Measurements from ENCODE around the gene SRI. TPM values are rescaled to one million over a fixed set of nuclear protein-coding genes. Genes with fewer than 3 reads are reported as not detected.
"Not testable (repeated sequence)": the region's sequence is repeated elsewhere in the genome, so short reads cannot be mapped to it uniquely, and the experiment has no call there.

Gene SRI, protein sequence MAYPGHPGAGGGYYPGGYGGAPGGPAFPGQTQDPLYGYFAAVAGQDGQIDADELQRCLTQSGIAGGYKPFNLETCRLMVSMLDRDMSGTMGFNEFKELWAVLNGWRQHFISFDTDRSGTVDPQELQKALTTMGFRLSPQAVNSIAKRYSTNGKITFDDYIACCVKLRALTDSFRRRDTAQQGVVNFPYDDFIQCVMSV
- total RNA-seq (2014; rRNA removed; shearing (Covaris generic)): 70.7 and 94.8 TPM in 2 replicates

DNA sequence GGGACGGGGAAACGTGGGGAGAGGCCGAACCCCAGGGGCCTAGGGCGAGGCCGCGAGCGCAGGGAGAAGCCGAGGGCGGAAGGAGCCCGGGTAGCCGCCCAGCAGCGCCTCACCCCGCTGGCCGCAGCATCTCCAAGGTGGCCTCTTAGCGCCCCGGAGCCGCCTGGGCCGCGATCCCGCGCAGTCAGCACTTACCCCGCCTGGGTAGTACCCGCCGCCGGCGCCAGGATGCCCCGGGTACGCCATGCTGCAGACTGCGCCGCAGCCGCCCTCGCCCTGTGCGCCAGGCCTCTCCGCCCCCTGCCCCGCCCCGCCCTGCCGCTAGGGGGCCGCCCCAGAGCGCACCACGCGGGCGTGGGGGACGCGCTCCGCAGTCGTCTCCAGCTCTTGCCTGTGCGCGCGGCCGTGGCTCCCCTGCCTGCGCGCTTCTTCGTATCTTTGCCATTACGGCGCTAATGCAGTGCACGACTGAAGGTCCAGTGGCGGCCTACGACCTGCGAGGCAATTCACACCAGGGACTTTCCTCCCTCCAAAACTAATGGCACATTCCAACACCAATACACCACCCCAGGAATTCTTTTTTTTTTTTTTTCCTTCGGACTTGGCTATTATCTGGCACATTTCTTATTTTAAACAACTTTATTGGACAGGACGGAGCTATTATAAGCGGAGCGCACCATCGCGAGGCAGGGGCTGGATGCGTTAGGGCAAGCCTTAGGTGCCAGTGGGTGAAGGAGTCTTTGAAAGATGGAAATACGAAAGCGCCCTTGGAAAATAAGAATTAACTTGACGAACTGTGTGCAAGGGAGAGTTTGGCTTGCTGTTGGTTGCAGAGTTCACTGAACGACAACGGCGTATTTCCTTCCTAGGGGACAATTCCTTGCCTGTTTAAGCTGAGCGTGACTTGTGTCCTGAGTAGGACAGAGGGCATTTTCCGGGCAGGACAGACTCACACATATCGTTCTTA is at the start of gene SRI:
Gene SRI (minus strand): TSS at position 258 of the 967 bp plus-strand sequence. CDS start 12 bp downstream, at position 246.
- DNase-seq (ENCODE audit: low read depth): peak; percentile 90

DNA sequence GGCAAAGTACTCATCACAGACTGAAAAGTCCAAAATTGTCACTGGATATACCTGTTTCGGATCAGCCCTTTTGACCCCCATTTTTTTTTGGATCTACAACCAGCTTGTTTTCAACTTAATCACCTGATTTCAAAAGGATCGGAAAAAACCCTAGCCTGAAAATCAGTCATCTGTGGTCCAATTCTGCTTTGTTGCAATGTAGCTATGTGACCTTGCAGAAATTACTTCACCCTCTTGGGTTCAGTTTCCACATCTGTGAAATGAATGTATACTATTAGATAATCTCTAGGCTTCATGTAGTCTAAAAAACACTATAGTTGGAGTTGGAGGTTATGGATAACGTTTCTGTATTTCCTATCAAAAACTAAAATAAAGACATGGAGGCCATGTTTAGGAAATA is 49.7 kb upstream of the SRI start:
- no peak for DNase-seq (ENCODE audit: low read depth)

DNA sequence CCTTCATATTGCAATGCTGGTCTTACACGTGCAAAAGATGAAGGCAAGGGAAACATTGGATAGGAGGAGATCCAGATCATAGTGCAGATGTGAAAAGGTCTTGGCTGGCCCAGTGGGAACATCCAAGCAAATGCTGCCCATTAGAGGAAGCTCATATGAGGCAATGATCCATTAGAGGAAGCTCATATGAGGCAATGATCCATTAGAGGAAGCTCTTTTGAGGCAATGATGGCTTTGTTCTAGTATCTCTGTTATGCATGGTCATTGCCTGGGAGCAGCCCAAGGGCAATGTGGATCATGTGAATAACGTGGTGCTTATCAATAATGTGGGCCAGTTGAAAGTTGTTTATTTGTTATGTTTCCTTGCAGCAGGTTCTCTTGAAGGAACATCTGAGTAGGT is 49.0 kb upstream of the SRI start:
- no peak for DNase-seq (ENCODE audit: low read depth)

DNA sequence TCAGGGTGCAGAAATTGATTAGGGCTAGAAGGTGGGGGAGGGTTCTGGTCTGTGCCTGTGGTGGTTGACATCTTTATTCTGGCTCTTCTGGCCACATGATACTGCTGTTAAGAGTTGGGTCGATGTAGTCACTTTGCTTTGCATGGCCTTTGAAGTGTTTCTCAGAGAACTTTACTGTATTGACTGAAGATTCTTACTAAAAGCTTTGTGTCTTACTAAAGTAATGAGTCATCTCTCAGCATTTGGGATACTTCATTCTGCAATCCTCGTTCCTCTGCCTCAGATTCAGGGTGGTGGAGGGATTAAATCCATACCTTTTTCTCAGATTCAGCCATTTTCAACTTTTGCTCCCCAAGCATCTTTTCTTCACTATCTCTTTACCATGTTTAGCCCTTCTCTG is 48.2 kb upstream of the SRI start:
- no peak for DNase-seq (ENCODE audit: low read depth)

DNA sequence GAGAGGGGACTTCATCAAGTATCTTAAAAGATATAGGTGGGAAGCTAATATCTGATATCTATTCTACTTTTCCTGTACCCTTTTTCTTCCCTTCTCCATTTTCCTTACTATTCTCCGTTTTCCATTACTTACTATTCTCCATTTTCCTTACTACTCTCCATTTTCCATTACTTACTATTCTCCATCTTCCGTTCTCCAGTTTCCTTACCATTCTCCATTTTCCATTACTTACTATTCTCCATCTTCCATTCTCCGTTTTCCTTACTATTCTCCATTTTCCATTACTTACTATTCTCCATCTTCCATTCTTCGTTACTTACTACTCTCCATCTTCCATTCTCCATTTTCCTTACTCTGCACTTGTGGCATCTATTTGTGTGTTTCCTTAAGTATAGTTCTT is 47.6 kb upstream of the SRI start:
- DNase-seq (ENCODE audit: low read depth): no peak

DNA sequence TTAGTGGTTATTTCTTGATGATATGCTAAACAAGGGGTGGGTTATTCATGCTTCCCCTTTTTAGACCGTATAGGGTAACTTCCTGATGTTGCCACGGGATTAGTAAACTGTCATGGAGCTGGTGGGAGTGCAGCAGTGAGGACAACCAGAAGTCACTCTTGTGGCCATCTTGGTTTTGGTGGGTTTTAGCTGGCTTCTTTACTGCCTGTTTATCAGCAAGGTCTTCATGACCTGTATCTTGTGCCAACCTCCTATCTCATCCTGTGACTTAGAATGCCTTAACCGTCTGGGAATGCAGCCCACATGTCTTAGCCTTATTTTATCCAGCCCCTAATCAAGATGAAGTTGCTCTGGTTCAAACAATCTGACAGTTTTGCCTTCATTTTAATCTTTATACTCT is 45.1 kb upstream of the SRI start:
- peak; percentile 3 for DNase-seq (ENCODE audit: low read depth)

DNA sequence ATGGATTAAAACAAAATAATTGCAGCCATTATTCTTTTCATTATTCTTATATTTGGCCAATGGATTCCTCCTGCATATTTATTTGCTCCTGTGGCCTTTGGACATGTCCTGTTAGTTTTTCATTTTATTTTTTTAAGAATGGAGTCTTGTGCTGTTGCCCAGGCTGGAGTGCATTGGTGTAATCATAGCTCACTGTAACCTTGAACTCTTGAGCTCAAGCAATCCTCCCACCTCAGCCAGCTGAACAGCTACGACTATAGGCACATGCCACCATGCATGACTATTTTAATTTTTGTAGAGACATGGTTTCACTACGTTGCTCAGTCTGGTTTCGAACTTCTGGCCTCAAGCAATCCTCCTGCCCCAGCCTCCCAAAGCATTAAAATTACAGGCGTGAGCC is 42.7 kb upstream of the SRI start:
- DNase-seq (ENCODE audit: low read depth): no peak

DNA sequence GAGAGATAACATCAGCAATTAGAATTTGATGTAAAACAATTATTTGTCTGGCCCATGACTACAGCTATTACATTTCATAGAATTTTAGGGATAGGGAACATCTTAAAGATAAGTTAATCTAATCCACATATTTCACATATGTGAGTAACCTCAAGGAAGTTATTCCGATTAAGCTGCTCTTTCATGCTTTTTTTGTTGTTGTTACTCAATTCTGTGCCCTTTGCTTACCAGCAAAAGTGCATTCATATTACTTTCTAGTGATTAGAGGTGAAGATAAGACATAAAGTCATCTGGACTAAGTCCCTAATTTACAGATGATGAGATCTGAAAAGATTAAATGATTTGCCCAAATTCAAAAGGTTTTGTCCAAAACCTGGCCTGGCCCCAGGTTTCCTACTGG is 40.9 kb upstream of the SRI start:
- DNase-seq (ENCODE audit: low read depth): no peak

DNA sequence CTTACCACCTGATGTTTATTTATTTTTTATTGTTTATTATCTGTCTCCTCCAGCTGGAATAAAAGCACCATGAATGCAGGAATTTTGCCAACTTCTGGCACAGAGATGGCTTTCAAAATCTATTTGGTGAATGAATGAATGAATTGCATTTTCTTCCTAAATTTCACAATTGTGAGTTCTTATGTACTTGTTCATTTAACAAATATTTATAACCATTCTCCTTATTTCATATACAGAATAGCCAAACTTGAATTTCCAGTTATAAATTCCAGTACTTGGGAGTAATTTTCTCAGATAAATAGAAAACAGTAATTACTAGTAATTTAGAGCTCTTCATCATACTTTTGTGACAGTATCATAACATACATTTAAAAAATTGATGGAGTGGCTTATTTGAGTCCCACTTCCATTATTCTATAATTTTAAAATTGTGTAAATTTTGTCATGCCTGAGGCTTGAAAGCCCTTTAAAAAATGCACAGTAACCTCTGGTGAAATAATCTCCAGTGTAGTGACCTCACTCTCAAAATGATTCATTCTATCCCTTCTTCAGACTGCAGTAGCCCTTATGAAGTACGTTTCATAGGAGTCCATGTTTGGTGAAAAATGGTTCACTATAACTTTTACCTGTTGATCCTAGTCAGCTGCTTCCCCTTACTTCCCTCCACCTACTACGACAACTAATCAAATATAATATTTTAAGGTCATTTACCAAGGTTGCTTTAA is 40.0 kb upstream of the SRI start:
- no peak for DNase-seq (ENCODE audit: low read depth)

DNA sequence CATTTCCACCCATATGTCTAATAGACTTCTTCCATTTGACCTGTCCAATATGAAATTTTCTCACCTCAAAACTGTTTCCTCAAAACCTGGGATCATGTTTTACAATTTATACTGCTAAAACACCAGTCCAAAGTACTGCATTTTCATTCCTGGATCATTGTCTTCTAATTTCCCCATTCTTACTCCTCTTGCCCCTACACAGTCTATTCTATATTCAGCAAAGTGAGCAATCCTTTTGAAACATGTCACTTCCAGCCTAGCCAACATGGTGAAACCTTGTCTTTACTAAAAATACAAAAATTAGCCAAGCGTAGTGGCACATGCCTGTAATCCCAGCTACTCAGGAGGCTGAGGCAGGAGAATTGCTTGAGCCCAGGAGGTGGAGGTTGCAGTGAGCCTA is 38.5 kb upstream of the SRI start:
- not testable (repeated sequence) for DNase-seq (ENCODE audit: low read depth)

DNA sequence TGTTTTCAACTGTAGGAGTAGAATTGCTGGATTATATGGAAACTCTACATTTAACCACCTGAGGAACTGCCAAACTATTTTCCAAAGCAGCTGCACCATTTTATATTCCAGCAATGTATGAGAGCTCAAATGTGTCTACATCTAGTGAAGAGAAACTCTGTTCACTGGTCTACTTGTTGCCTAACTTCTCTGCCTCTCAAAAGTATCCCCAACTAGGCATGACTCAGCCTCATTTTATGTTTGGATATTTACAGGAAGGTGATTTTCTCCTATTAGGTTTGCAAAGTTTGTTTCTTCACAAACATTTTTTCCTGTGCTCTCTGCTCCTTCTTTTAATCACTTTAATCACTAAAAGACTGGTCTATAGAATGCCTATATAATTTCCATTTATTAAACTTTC is 37.1 kb upstream of the SRI start:
- DNase-seq (ENCODE audit: low read depth): no peak

DNA sequence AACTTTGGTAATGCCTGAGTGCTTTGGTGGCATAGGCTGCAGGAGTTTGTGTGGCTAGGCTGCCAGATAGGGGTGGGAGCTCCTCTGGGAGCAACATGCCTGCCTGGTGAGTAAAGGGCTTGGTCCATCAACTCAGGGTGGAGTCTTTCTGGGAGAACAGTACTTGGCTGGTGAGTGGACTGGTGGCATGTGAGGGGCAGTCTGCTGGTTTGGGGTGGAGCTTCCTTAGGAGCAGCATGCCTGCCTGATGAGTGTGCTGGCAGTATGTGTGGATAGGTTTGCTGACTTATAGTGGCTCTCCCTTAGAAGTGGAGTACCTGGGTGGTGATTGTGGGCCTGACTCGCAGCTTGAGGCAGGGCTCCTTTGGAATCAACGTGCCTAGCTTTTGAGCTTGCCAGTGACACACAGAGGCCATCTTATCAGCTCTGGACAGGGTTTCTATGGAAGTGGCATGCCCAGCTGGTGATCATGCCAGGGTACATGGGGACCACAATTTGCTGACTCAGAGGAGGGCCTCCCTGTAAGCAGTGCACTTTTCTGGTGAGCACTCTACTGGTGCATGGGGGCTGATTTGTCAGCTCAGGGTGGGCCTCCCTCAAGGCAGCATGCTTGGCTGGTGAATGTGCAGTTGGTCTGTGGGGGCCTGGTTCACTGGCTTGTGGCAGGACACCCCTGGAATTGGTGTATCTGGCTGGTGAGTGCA is 35.0 kb upstream of the SRI start:
- DNase-seq (ENCODE audit: low read depth): peak; percentile 23

DNA sequence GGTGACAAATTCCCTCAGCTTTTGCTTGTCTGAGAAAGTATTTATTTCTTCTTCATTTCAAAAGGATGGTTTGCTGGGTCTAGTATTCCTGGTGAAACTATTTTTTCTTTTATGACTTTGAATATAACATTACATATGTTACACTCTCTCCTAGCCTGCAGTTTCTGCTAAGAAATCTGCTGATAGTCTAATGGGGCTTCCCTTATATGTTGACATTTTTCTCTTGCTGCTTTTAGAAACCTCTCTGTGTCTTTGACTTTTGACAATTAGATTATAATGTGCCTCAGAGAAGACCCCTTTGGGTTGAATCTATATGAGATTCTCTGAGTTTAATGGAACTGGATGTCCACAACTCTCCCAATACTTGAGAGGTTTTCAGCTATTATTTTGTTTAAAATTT is 33.8 kb upstream of the SRI start:
- no peak for DNase-seq (ENCODE audit: low read depth)

DNA sequence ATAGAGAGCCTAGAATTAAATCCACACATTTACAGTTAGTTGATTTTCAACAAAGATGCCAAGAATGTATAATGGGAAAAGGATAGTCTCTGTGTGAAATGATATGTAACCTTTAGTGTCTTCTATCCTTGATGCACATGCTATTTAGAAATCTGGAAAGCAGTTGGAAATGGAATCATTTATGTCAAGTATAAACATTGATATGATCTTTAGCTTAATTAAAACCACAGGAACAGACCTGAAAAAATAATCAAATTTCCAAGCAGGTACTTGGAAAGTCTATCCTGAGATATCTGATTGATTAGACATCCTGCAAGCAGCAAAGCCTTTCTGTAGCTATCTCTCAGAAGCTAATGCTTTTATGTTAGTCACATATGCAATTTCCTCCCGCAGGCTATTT is 24.4 kb upstream of the SRI start:
- no peak for DNase-seq (ENCODE audit: low read depth)

DNA sequence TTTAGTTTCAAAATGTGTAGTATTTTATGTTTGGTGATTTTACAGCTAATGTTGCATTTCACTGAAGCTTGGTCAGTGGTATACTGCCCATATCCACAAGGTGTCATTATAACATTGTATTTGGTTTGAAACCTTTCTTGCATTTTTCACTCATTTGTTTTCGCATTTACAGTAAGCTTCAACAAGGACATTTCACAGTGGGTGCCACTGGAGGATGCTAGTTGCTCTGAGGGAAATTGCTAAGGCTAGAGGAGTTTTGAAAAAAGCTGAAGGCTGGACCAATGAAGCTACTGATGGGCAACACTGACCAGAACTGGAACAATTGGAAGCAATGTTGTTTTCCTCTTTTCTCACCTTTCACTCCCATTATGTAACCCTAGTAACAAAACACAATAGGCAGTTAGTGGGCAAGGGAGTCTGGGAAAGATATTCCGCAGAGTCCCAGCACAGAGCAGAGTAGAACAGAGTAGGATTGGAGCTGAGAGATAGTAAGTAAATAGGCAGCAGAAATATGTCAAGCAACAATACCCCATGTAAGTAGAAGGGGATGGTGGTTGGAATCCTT is 23.6 kb upstream of the SRI start:
- DNase-seq (ENCODE audit: low read depth): no peak

DNA sequence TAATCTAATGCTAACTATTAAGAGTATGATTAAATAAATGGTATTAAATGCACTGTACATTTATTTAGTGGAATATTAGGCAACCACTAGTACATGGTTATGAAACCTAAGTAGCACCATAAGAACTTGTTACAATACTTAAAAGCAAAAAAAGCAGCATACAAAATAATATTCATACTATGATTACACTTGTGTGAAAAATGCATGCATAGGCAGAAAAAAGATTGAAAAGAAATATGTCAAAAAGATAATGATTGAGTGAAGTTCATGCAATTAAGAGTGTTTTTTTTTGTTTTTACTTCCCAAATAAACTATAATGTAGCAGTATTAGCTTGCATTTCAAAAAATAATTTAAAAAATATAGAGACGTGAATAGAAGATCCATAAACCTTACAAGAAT is 20.0 kb upstream of the SRI start:
- no peak for DNase-seq (ENCODE audit: low read depth)

DNA sequence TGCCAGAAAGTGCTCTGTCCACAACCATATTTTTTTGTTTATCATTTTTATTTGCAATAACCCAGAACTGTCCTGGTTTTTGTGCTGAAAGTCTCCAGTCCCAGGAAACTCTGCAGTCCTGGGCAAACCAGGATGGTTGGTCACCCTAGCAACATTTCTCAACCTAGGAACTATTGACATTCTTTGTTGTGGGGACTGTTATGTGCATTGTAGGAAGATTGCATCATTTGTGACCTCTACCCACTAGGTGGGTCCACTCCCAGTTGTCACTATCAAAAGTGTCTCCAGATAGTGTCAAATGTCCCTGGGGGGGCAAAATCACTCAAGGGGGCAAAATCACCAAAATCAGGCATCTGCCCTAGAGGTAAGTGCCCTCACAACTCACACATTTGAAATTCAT is 14.0 kb upstream of the SRI start:
- no peak for DNase-seq (ENCODE audit: low read depth)

DNA sequence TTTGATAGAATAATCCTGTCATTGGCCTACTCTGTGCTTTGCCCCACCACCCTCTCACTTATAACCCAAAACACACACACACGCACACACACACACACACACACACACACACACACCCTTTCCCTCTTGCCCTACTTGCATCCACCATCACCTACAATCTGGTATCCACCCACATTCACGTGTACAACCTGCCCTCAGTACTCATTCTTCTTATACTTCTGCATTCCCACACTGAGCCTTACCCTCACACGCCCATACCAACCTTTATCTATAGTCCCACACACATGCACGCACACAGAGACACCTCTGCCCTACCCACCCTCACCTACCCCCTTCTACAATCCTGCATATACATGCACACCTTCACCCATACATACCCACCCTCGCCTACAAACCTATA is 10.8 kb upstream of the SRI start:
- DNase-seq (ENCODE audit: low read depth): no peak

DNA sequence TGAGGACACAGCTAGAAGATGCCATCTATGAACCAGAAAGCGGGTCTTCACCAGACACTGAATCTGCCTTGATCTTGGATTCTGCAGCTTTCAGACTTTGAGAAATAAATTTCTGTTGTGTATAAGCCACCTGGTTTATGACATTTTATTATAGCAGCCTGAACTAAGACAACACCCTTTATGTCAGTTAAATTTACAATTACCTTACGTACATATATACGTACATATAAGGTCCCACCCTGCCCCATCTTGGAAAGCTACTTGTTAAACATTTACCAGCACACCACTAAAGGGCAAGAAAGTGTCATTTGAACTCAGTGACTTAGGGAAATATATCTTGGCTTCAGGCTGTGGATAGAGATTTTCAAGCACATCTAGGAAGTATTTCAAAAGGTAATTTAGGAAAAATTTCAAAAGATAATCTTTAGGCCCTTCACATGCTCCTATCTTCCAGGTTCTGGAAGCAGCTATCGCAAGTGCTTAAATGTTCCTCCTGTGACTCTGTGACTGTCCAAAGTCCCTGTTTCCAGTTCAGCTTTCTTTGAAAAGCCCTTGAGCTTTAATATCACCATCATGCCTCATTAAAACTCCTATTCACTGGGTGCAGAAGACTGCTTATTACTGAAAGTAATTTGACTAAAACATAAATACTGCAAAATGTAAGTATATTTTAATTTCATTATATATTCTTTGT is 9.6 kb upstream of the SRI start:
- no peak for DNase-seq (ENCODE audit: low read depth)

DNA sequence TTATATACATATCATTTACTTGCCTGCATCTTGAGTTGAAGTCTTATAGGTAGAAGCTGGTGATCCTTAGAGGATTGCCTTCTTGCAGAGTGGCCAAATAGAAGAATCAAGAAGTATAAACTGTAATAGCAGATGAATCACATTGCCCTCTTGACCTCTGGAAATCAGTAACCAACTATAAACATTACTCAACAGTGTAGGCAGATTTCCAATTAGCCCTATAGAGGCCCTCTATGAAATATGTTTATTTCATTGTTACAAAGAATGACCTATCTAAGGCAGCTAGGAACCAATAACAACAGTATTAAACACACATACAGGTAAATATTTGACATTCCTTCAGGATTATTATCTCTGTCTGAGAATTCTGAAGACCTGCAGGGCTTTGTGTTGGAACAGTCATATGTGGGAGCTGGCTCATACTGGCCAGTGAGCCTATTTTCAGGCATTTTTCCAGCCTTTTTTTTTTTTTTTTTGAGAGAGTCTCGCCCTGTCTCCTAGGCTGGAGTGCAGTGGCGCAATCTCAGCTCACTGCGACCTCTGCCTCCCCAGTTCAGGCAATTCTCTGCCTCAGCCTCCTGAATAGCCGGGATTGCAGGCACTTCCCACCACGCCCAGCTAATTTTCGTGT is 7.2 kb upstream of the SRI start:
- DNase-seq (ENCODE audit: low read depth): peak; percentile 49

DNA sequence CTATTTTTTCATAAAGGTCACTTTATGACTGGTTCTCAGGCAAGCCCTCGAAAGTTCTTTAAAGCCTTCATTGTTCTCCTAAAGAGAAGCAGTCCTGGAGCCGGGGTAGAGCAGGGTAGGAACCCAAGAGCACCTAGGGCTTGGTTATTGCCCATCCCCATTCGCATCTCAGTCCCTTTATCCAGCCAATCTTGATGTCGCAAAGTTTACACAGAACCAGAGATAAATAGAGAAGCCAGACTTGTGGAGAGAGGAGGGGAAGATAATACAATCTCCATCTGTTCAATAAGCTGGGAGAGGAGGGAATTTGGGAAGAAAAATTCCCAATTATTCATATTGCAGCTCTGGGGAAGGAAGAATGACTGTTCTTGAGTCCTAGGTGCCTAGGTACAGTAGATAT is 6.4 kb upstream of the SRI start:
- DNase-seq (ENCODE audit: low read depth): no peak

Measured in Daoy (cell line).